GM19351 (cell line): ENCODE data around the gene PTPN9.
"Not testable (repeated sequence)": the region's sequence is repeated elsewhere in the genome, so short reads cannot be mapped to it uniquely, and the experiment has no call there.

ENCODE experiments used
- ATAC-seq: cut with Tn5 transposase; IDR thresholded peaks from one replicate; pipeline ENCODE4 v1.9.1; 2021; ENCODE audit warnings: mild to moderate bottlenecking, moderate library complexity; ENCODE audit not compliant: unreplicated experiment

PTPN9 gene

DNA sequence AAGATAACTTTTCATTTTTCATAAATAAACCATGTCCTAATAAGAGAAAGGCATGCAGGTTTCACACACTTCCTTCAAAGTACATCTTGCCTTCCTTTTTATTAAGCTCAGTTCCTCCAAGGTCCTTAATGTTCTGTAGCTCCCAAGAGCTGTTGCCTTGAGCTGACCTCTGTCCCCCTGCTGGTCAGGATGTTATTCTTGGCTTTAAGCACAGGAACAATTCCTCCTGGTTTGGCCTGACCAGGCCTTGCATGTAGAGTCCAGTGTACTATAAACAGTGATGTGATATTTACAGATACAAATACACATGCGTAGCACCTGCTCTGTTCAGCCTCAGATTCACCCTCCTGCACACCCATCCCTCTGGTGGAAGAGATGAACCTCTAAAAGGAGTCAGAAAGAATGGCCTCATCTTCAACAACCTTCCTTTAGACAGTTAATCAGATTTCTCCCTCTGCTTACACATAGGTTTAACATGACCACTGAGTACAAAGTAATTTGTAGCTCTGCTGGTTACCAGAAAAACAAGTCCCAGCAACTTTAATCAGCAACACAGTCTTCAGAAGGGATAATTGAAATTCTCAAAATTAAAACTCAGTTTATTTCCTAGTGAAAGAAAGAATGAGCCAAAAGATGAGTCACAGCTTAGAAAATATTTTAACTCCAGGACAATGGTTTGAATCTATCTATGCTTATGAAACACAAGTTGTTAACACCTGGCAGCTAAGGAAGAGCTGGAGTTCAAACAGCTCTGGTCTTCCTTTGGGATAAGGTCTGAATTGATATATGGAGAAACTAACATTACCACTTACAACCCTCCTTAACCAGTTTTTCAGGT is 46.5 kb downstream of the PTPN9 start:
- ATAC-seq: no peak

DNA sequence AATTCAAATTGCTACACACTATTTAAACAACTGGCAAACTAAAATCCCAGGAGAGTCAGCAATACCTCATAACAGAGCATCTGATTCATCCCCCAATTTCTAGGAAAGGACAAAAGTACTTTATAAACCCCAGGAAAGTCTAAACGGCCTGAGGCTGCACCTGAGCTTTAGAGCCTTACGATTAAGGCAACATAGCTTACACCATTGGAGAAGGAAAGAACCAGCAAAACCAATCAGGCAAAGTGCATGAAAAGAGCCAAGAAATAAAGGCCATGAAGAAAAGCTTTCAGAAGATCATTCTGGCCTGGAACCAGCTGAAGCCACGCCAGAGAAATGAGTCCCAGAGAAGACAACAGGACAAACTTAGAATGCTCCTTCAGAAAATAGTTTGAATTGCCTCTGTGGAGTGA is 48.1 kb downstream of the PTPN9 start:
- ATAC-seq: no peak

DNA sequence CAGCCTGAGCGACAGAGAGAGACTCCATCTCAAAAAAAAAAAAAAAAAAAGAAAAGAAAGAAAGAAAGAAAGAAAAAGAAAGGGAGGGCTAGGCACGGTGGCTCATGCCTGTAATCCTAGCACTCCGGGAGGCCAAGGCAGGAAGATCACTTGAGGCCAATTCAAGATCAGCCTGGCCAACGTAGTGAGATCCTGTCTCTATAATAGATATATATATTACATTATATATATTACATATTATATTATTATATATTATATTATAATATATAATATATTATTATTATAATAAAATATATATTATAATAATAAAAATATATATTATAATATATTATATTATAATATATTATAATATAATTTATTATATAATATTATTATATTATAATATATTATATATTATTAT is 48.9 kb downstream of the PTPN9 start:
- ATAC-seq: no peak

DNA sequence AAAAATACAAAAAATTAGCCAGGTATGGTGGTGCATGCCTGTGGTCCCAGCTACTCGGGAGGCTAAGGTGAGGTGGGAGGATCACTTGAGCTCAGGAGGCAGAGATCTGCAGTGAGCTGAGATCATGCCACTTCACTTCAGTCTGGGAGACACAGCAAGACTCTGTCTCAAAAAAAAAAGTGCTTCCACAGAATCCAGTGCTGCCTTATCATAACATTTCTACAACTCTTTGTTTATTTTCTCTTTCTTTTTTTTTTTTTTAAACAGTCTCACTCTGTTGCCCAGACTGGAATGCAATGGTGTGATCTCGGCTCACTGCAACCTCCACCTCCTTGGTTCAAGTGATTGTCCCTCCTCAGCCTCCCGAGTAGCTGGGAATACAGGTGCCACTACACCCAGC is 53.4 kb downstream of the PTPN9 start:
- not testable (repeated sequence) for ATAC-seq

DNA sequence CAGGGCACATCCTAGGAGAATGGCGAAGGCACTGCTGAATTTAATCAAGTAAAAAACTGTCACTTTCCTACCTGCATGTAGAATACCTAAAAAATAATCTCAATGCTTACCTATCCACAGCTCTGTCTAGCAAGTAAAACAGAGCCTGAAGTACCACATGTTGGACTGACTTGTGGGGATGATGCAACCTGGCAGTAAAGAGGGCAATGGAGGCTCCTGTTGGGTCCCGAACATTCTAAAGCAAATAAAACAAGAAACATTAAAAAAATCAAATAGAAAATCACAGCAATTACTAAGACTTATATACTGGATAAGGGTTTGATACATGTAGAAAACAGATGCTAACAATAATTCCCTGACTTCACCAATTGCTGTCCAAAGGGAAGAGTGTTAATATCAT is 56.1 kb downstream of the PTPN9 start:
- no peak for ATAC-seq

DNA sequence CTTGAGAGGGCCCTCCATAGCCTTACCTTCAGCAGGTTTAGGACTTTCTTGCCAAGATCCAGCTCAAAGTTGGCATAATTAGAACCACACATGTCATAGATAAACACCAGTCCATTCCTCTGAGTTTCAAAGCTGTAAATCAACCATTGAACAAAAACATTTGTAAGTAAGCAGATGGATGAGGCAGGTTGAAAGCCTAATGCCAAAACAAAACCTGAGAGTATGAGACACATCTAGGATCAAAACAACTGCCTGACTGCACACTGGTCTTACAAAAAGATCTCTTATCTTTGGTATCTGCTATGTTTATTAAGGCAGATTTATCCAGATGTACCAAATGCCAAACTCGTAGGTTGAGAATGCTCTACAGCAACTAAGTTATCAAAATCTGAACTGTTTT is 61.9 kb downstream of the PTPN9 start:
- no peak for ATAC-seq

DNA sequence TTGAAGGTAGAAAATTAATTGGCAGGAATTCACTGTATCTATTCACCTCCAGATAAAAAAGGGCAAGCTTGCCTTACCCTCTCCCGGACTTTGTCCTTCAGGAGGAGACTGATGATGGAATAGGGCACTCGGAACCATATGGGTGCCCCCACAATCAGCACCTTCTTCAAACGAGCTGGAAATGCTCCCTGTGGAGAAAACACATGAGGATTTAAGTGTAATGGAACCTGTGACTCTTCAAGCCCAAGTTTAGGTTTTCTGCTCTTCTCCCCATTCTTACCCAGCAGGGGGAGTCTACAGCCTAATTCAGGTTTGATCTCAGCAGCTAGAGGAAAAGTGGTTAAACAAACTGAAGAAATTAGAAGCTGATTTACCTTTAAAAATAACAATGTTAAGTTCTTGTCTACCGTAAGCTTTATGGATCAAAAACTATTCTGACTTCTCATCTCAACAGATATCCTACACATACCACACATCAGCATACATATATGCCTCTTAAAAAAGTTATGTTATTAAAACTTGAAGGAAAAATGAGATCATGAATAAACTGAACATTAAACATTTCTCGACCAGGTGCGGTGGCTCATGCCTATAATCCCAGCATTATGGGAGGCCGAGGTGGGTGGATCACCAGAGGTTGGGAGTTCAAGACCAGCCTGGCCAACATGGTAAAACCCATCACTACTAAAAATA is 70.1 kb downstream of the PTPN9 start:
- no peak for ATAC-seq

DNA sequence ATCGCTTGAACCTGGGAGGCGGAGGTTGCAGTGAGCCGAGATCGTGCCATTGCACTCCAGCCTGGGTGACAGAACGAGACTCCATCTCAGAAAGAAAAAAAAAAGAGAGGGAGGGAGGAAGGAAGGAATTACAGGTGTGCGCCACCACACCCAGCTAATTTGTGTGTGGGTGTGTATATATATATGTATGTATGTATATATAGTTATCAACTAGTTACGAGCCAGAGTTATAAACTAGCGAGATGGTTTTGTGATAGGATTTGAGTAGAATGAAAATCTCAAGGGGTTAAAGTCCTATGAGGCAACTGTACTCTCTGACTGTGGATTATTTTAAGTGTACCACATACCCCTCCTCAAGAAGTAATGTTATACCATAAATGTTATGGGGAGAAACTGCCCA is 76.8 kb downstream of the PTPN9 start:
- ATAC-seq: no peak

DNA sequence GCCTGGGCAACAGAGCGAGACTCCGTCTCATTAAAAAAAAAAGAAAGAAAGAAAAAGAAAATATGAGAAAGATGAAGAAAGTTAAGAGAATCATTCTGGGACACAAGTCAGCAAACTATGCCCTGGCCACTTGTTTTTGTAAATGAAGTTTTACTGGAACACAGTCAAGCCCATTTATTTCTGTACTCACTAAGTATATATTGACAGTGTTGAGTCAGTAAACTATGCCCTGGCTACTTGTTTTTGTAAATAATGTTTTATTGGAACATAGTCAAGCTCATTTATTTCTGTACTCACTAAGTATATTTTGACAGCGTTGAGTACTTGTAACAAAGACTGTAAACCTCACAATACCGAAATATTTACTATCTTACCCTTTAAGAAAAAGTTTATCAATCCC is 85.4 kb downstream of the PTPN9 start:
- no peak for ATAC-seq

DNA sequence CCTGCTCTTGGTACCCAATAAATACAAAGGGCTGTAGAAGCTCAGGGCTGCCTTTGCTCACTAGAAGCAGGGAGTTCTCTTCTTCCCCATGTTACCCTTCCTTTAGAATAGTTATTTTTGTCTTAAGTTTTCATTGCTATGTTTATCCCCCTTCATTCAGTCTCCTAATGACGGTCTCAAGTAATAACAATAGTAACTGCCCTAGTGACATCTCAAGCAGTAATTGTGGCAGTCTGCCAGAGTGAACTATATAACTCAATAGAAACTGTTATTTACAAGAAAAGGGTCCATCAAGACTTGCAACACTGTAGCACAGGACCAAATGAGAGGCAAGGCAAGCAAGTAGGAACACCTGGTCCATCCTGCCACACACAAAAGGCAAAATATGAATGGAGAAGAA is 95.2 kb downstream of the PTPN9 start:
- no peak for ATAC-seq

DNA sequence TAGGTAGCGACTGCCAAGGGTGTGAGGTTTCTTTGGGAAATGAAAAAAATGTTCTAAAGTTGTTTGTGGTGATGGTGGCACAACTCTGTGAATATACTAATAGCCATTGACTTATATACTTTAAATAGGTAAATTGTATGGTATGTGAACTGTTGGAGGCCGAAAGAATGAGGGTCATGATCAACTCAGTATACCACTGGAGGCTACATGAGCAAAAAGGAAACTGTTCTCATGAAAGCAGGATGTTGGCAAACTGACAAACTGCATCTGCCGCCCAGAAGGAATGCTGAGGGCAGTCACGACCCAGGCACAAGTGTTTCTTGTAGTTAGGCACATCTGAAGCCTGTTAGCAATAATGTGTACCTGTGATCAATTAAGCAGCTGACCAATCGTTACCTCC is 95.6 kb downstream of the PTPN9 start:
- ATAC-seq: not testable (repeated sequence)

DNA sequence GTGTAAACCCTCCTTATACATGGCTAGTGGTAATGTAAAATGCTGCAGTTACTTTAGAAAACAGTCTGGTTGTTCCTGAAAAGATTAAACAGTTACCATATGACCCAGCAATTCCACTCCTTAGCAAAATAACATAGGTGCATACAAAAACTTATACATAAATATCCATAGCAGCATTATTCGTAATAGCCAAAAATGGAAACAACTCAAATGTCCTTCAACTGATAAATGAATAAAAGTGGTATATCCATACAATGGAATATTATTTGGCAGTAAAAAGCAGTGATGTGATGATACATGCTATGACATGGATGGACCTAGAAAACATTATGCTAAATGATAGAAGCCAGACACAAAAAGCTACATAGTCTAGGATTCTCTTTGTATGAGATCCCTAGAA is 96.0 kb downstream of the PTPN9 start:
- no peak for ATAC-seq

DNA sequence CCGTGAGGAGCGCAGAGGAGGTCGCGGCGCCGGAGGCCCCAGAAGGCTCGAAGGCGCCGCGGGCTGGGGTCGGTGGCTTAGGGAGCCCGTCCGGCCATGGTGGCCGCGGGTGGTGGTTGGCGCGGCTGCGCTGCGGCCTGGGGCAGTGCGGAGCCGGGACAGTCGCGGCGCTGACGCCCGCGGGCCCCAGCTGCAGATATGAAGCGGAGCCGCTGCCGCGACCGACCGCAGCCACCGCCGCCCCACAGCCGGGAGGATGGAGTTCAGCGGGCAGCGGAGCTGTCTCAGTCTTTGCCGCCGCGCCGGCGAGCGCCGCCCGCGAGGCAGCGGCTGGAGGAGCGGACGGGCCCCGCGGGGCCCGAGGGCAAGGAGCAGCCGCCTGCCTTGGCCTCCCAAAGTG is 98.7 kb downstream of the PTPN9 start:
- ATAC-seq: not testable (repeated sequence)

DNA sequence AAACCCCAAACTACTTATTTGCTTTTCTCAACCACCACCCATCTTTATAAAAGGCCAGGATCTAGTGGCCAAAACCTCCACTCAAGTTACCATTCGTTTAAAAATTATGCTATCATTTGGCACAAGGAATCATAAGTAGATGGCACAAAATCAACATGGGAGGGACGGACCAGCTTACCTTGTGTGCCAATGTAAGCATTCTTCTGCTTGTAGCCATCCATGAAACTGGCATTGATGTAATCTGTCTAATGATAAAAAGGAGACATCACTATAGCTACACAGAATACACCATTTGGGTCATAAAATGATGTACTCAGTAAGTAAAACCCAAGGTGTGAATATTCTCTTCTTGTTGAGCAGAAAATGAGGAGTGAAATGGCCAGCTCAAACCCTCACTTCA is 99.4 kb downstream of the PTPN9 start:
- no peak for ATAC-seq

DNA sequence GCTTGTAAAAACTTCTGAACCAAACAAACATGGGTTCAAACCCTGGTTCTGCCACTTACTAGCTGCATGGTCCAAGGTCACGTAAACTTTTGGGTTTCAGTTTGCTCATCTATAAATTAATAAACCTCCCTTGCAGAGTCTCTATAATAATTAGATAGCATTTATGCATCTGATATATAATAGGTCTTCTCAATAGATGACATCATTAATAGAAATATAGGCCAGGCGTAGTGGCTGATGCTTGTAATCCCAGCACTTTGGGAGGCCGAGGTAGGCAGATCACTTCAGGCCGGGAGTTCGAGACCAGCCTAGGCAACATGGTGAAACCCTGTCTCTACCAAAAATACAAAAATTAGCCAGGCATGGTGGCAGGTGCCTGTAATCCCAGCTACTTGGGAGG is 102.0 kb downstream of the PTPN9 start:
- ATAC-seq: not testable (repeated sequence)

DNA sequence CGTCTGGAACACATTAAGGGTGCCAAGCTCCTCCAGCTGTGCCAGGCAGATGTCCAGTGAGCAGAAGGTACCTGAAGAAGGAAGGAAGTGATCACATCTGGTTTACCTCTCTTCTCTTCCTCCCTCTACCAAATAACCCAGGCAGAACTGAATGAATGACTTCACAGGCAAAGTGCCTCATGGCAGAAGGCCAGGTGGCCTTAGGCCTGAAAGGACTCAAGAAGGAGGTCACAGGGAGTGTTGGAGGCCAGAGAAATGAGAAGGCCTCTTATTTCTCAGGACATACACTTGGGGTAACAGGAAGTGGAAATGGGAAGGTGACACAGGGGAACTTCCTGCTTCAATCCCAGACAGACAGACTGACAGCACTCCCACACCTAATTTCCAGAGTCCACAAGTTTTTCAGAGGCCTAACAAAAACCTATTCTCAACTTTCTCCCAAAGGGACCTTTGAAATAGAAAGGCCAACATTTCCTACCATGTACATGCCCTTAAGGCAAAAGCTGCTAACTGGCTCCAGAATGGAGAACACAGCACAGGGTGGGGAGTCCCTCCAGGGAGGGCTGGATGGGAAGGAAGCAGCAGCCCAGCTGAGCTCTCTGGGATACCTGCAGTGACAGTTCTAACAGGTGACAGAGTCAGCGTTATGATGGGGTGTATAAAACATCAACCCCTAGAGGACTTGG is 110.1 kb downstream of the PTPN9 start:
- no peak for ATAC-seq

DNA sequence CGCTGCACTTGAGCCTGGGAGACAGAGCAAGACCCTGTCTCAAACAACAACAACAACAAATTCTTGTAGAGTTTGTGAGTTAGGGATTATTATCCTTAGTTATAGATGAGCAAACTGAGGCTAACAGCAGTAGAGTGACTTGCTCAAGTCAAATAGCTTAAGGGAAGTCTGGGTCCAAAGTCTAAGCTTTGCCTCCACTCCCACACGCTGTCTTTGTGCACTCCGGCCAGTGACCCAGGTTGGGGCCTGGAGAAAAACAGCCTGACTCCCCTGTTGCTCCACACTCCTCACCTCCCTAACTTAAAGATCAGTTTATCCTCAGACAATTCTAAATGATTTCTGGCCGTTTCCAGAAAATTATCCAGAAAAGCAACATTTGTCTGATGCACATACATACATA is 118.5 kb downstream of the PTPN9 start:
- ATAC-seq: no peak

DNA sequence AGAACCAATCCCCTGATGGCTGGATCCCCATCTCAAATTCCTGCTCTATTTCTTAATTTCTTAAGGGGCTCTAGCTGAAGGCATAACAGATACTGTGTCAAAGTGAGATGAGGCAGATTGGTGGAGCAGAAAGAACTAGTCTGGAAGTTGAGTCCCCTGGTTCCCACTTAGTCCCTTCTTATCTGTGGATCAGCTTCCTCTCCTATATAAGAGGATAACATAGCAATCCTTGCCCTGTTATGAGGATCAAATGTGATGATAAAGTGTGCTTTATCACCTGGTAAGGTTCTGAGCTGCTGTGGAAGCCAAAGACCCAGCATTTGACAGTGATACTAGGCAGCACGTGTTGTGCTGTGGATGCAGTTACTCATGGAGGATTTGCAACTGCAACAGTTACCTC is 119.5 kb downstream of the PTPN9 start:
- ATAC-seq: no peak

DNA sequence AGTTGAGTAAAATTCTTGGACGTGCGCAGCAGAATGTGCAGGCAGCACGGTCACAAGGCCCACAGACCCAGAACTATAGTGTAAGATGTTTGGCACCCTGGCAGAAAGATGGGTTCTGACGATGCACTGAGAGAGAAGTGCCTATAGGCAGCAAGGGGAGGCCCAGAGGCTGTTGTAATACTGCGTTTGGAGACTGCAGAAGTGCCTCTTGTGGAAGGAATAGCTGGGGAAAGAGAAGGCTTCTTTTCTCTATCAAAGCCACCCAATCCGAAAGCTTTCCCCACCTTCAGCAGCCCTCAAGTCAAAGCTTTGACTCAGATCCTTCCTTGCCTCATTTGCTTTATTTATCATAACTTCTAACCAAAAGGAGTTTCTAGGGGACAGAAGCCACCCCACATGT is 122.4 kb downstream of the PTPN9 start:
- ATAC-seq: no peak

DNA sequence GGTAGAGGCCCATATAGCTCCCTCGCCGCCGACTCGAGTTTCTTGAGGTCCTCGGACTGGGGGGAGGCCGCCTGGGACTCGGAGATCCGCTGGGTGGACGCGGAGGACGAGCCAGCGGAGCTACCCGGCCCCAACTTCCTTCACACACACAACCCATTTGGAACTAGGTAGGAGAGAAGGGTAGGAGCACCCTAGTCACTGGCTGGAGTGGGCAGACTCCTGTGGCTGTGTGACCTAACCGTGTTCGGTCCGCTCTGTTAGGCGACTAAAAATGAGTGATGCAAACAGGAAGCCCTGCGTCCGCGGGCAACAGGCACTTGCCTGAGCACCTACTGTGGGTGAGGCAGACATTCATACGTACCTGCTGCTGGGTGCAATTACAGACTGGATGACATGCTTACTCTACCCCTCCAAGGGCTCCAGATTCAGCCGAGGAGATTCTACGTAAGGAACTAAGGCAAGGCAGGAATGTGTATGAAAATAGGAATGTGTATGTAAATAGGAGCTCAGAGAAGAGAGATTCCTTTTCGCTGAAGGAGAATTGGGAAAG is 123.1 kb downstream of the PTPN9 start:
- ATAC-seq: no peak

DNA sequence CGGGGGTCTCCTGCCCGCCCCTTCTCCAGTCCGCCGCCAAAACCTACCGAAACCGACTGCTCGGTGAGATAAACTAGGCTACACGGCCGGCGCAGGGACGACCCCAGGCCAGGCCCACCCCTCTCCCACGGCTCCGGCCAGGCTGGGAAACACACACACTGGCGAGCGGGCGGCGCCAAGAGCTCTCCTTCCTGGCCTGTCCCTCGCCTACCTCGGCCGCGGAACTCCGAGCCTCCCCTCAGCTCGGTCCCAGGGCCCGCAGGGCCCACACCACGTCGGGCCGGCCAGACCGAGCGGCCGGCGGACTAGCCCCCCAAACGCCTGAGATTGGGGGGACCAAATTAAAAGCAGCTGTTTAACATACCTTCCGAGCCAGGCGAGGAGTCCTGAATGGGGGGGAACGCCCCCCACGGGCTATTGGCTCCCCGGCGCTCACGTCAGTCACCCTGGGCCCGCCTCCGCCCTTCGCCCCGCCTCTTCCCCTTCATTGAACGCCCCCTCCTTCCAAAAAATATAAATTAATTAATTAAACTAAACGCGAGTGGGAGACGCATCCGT is 123.6 kb downstream of the PTPN9 start:
- no peak for ATAC-seq
